ENCODE data around the gene HOGA1.

Gene HOGA1

GRCh38 chr10:97584060-97584797 lies at the start of gene HOGA1:
Gene HOGA1, plus strand, starts transcription at chr10:97584389. Its CDS starts 315 bp downstream, at chr10:97584704.
- no peak for DNase-seq (ENCODE audit: low read depth, low spot score)

DNA sequence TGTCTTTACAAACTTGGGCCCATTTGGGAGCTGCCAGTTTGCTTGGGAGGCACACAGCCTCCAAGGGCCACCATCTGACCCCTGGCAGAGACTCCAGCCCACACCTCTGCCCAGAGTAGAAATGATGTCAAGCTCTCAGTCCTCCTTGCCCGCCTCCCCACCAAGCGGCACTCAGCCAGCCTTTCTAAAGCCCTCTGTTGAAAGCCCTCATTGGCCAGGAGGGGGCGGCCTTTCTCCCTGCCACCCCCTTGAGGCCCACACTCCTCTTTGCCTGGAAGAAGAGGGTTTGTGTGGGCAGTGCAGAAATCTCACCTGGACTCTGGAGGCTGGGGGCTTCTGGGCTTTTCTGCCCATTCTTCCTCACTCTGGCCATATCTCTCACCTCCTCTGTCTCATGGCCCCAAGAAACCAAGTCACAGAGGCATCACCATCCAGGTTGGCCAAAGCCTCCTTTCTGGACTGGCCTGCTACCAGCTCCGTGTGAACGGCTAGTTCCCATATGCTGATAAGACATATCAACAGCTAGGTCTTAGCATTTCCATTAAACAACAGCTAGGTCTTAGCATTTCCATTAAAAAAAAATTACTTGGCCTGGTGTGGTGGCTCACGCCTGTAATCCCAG lies 49.3 kb upstream of the HOGA1 start:
- DNase-seq (ENCODE audit: low read depth, low spot score) = no peak

DNA sequence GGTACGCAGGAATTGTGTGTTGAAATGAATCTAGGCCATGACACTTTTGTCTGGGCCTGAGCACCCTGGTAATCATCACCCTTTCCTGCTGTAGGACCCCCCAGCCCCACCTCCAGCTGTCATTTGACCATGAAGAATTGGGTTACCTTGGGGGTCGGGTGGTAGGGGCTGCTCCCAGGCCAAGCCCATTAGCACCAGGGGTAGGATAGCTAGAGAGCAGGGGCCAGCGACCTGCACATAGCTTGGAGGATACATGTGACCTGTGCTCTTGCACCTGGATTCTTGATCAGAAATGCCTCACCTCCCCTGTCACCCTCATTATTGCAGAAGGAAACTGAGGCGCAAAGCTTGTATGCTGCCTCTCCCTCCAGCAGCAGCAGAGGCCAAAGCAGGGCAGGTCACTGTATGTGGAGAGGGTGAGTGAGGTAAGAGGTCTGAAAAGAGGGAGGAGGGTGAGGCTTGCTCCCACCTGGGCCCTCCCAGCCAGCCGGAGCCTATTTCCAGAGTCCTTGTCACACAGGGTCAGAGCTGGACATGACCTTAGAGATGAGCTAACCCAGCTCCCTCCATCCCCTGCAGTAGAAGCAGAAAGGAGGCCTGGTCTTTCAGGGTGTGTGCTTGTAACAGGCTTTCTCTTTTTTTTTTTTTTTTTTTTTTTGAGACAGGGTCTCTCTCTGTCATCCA lies 46.9 kb upstream of the HOGA1 start:
- DNase-seq (ENCODE audit: low read depth, low spot score) = no peak

DNA sequence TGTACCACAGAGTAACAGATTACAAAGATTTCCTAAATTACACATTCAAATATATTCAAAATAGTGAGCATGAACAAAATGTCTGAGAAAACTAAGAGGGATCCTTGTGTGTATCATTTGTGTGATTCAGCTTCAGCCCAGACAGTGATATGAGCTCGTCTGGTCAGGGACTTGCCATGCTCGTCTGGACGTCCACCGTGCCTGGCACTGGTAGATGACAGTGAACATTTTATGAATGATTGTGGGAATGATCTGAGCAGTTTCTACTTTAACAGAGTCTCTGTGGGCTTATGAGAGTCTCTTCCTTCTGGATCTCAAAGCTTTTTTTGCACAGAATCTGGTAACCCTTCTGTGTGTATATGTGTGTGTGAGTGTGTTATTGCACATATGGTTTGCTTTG lies 45.8 kb upstream of the HOGA1 start:
- DNase-seq (ENCODE audit: low read depth, low spot score) = no peak

DNA sequence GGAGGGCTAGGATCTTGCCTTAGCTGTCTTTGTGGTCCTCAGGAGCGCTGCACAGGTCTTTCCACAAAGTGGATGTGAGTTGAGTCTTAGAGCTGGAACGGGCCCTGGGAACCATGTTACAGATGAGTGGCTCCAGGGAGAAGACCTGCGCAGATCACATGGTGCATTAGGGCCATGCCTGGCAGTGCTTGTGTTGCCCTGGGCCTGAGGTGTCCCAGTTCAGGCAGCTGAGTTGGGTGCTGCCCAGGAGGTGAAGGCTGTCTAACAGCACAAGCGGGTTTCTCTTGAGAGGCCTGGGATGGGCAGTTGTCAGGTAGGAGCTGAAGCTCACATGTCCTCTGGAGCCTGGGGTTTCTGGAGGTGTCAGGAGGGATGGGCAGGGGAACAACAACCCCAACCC lies 45.4 kb upstream of the HOGA1 start:
- DNase-seq (ENCODE audit: low read depth, low spot score) = no peak

DNA sequence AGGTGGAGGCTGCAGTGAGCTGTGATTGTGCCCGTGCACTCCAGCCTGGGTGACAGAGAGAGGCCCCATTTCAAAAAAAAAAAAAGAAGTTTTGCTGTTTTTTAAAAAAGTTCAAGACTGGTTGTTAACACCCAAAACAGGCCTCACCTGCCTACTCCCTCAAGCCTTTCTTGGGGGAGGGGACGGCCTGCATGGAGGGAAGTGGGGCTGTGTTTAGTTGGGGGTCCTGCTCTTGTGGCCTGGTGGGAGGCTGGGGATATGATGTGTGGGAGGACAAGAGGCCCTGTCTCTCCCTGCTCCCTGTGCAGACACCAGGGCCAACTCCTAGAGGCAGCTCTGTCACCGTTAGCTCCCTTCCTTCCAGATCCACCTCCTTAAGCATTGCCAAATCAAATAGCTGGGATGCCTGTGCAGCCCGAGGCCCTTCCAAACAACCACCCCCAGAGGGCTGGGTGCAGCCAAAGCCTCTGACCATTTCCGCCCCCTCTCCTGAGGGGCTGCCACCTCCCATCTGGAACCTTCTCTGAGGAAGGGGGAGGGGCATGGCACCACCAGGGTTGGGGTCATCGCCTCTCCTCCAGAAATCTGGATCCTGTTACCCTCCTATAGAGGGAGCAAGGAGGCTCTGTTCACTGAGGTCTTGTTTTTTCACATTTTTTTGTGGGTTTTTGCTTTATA lies 44.5 kb upstream of the HOGA1 start:
- DNase-seq (ENCODE audit: low read depth, low spot score) = no peak

- DNase-seq (ENCODE audit: low read depth, low spot score) = no peak
These were observed 43.3 kb upstream of the HOGA1 start for GRCh38 chr10:97540669-97541500.

- no peak for DNase-seq (ENCODE audit: low read depth, low spot score)
These were observed 41.8 kb upstream of the HOGA1 start for GRCh38 chr10:97542169-97543024.

DNA sequence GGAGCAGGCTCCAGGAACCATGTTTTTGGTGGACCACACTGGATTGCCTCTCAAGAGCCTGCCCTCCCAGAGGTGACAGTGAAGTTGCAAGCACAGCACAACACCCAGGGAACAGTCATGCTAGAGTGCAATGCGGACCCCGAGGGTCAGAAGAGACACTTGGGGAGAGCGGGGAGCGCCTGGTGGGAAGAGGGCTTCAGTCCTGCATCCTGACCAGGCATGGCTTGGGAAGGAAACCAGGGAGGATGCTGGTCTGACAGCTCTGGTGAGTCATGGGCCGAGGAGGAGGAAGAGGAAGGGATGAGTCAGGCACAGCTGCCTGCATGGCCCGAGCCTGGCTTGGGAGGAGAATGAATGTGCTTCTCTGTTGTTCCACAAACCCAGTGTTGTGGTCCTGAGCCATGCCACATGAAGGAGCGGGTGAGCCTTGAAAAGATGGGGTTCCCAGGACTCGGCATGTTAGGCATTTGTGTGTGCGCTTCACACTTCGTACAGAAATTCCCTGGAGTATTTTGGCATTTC lies 41.1 kb upstream of the HOGA1 start:
- DNase-seq (ENCODE audit: low read depth, low spot score) = peak; percentile 3

GRCh38 chr10:97546456-97547270 lies 37.5 kb upstream of the HOGA1 start:
- DNase-seq (ENCODE audit: low read depth, low spot score) = no peak

DNA sequence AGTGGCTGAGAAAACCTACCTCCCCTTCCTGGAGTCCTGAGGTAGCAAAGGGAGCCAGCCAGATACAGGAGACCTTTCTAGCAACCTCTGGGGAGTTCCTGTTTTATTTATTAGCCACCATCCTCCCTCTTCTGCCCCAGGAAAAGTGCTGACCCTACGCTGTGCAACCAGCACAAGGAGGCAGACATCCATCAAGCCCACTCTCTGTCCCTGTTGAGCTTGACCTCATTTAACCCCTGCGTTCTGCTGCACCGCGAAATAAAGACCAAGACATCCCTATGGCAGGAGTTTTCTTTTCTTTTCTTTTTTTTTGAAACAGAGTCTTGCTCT lies 37.0 kb upstream of the HOGA1 start:
- DNase-seq (ENCODE audit: low read depth, low spot score) = no peak

DNA sequence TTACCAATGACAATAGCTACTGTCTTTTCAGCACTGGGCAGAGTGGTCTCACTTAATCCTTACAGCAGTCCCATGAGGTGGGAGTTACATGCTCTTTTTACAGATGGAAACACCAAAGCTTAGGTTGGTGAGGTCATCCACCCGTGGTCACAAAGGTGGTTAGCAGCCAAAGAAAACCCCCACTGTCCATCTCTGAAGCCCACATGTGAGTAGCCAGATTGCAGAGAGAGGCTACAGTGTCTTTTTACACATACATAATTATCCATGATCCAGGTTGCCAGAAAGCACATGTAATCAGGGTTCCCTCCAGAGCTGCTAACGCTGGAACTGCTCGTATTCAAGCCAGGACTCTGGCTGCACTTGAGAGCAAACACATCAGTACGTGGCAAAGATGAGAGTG lies 36.2 kb upstream of the HOGA1 start:
- DNase-seq (ENCODE audit: low read depth, low spot score) = no peak

- DNase-seq (ENCODE audit: low read depth, low spot score) = no peak
These were observed 35.2 kb upstream of the HOGA1 start for GRCh38 chr10:97548828-97549455.

DNA sequence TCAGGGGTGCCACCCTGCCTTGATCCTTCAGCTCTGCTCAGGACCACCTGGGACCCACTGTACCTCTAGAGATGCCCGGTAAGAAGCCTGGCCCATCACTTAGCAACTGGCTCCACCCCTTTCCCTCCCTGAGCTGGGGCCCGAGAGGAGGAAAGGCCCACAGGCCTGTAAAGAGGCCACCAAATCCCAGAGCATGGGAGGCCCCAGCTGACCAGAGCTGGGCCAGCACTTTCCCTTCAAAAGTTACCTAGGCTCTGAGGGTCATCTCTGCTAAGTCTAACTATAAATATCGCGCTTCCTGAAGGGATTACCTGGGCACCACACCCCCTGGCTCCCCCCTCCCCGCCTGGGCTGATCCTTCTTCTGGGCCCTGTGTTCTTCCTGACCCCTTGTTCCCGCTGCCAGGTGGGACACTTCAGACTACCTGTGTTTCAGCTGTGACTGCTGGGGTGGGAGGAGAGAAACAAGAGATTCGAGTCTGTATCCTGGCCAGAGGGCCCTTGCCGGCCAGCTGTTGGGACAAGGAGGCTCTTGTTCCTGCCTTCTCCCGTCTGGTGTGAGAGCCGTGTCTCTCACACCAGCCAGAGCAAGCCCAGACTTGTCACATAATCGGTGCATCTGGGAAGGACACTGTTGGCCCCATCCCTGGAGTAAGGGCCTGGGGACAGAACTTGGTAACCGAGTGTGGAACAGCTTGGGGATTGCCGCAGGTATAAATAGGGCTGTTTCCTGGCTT lies 34.4 kb upstream of the HOGA1 start:
- DNase-seq (ENCODE audit: low read depth, low spot score) = no peak

GRCh38 chr10:97550336-97551149 lies 33.6 kb upstream of the HOGA1 start:
- DNase-seq (ENCODE audit: low read depth, low spot score) = no peak

GRCh38 chr10:97551271-97551670 lies 32.9 kb upstream of the HOGA1 start:
- DNase-seq (ENCODE audit: low read depth, low spot score) = no peak

GRCh38 chr10:97553575-97554031 lies 30.6 kb upstream of the HOGA1 start:
- peak; percentile 38 for DNase-seq (ENCODE audit: low read depth, low spot score)

All from activated CD4-positive, CD25-positive, alpha-beta regulatory T cell treated with anti-CD3 and anti-CD28 coated beads, Interleukin-2, amount 50 U/mL, for 16 hours (primary cell).